ENCODE measurements around the gene ZNF324B. TPM values are rescaled to one million over a fixed set of nuclear protein-coding genes. Genes with fewer than 3 reads are reported as not detected.
"Not testable (repeated sequence)": the region's sequence is repeated elsewhere in the genome, so short reads cannot be mapped to it uniquely, and the experiment has no call there.

ZNF324B gene
- total RNA-seq, 1 experiment from 2014 or later = 6.8 TPM

- DNase-seq (ENCODE audit: low read depth, low spot score); in situ Hi-C loops (cut with HindIII; ENCODE audit: low pct_unique_long_range_greater_than_20kb, low sequenced_read_pairs): not testable (repeated sequence)
These were observed 2.6 kb upstream of the ZNF324B start for GRCh38 chr19:58448860-58449259.

GRCh38 chr19:58449980-58450379 is 1.4 kb upstream of the ZNF324B start:
- DNase-seq (ENCODE audit: low read depth, low spot score); in situ Hi-C loops (cut with HindIII; ENCODE audit: low pct_unique_long_range_greater_than_20kb, low sequenced_read_pairs): not testable (repeated sequence)

GRCh38 chr19:58450856-58451357 is 515 bp upstream of the ZNF324B start:
- DNase-seq (ENCODE audit: low read depth, low spot score) = no peak
- in situ Hi-C loops (cut with HindIII; ENCODE audit: low pct_unique_long_range_greater_than_20kb, low sequenced_read_pairs) = no loop called here

GRCh38 chr19:58453743-58454142 is 2.3 kb downstream of the ZNF324B start:
- DNase-seq (ENCODE audit: low read depth, low spot score) = no peak
- in situ Hi-C loops (cut with HindIII; ENCODE audit: low pct_unique_long_range_greater_than_20kb, low sequenced_read_pairs) = no loop called here

- no peak for DNase-seq (ENCODE audit: low read depth, low spot score)
- in situ Hi-C loops (cut with HindIII; ENCODE audit: low pct_unique_long_range_greater_than_20kb, low sequenced_read_pairs) = no loop called here
These were observed 3.9 kb downstream of the ZNF324B start for GRCh38 chr19:58455306-58455705.

- DNase-seq (ENCODE audit: low read depth, low spot score) = no peak
- in situ Hi-C loops (cut with HindIII; ENCODE audit: low pct_unique_long_range_greater_than_20kb, low sequenced_read_pairs) = no loop called here
These were observed 4.7 kb downstream of the ZNF324B start for GRCh38 chr19:58456111-58456510.

- in situ Hi-C loops (cut with HindIII; ENCODE audit: low pct_unique_long_range_greater_than_20kb, low sequenced_read_pairs) = no loop called here
- no peak for DNase-seq (ENCODE audit: low read depth, low spot score)
These were observed 8.6 kb downstream of the ZNF324B start for GRCh38 chr19:58460039-58460438.

- DNase-seq (ENCODE audit: low read depth, low spot score) = no peak
- in situ Hi-C loops (cut with HindIII; ENCODE audit: low pct_unique_long_range_greater_than_20kb, low sequenced_read_pairs) = no loop called here
These were observed 14.8 kb downstream of the ZNF324B start for GRCh38 chr19:58466089-58466759.

- DNase-seq (ENCODE audit: low read depth, low spot score) = peak; percentile 95
- in situ Hi-C loops (cut with HindIII; ENCODE audit: low pct_unique_long_range_greater_than_20kb, low sequenced_read_pairs) = no loop called here
These were observed 15.6 kb downstream of the ZNF324B start, which contains the start of gene ZNF324 for GRCh38 chr19:58466760-58467589. Gene ZNF324 (plus strand): TSS chr19:58467080. CDS start chr19:58469186, 2,106 bp downstream.

GRCh38 chr19:58468216-58468839 is 16.9 kb downstream of the ZNF324B start:
- in situ Hi-C loops (cut with HindIII; ENCODE audit: low pct_unique_long_range_greater_than_20kb, low sequenced_read_pairs) = no loop called here
- DNase-seq (ENCODE audit: low read depth, low spot score) = no peak

- in situ Hi-C loops (cut with HindIII; ENCODE audit: low pct_unique_long_range_greater_than_20kb, low sequenced_read_pairs) = no loop called here
- DNase-seq (ENCODE audit: low read depth, low spot score) = no peak
These were observed 18.0 kb downstream of the ZNF324B start for GRCh38 chr19:58469241-58470013.

- DNase-seq (ENCODE audit: low read depth, low spot score); in situ Hi-C loops (cut with HindIII; ENCODE audit: low pct_unique_long_range_greater_than_20kb, low sequenced_read_pairs): not testable (repeated sequence)
These were observed 19.6 kb downstream of the ZNF324B start for GRCh38 chr19:58470837-58471543.

- DNase-seq (ENCODE audit: low read depth, low spot score) = no peak
- in situ Hi-C loops (cut with HindIII; ENCODE audit: low pct_unique_long_range_greater_than_20kb, low sequenced_read_pairs) = no loop called here
These were observed 20.3 kb downstream of the ZNF324B start for GRCh38 chr19:58471736-58472135.

GRCh38 chr19:58473775-58474174 is 22.4 kb downstream of the ZNF324B start:
- no peak for DNase-seq (ENCODE audit: low read depth, low spot score)
- in situ Hi-C loops (cut with HindIII; ENCODE audit: low pct_unique_long_range_greater_than_20kb, low sequenced_read_pairs) = no loop called here

GRCh38 chr19:58474291-58474996 is 23.0 kb downstream of the ZNF324B start:
- no peak for DNase-seq (ENCODE audit: low read depth, low spot score)
- in situ Hi-C loops (cut with HindIII; ENCODE audit: low pct_unique_long_range_greater_than_20kb, low sequenced_read_pairs) = no loop called here

- in situ Hi-C loops (cut with HindIII; ENCODE audit: low pct_unique_long_range_greater_than_20kb, low sequenced_read_pairs) = no loop called here
- no peak for DNase-seq (ENCODE audit: low read depth, low spot score)
These were observed 23.7 kb downstream of the ZNF324B start for GRCh38 chr19:58474997-58475713.
